Islet of Langerhans (tissue), 1 donor: Measurements from ENCODE around the gene TTC39B.

Experiments used
- FAIRE-seq: peaks from one replicate; lab custom pipeline; 2011; peaks lifted over from hg19 to GRCh38; lab: Jason Lieb, UNC

The TTC39B gene

GRCh38 chr9:15222313-15222712 lies 84.7 kb downstream of the TTC39B start:
- FAIRE-seq: no peak

- FAIRE-seq: no peak
Observed at GRCh38 chr9:15221746-15222145, 85.3 kb downstream of the TTC39B start.

GRCh38 chr9:15220658-15221318 lies 86.2 kb downstream of the TTC39B start:
- FAIRE-seq: no peak

GRCh38 chr9:15219546-15219945 lies 87.5 kb downstream of the TTC39B start:
- no peak for FAIRE-seq

GRCh38 chr9:15218994-15219393 lies 88.0 kb downstream of the TTC39B start:
- no peak for FAIRE-seq

GRCh38 chr9:15213249-15213648 lies 93.8 kb downstream of the TTC39B start:
- no peak for FAIRE-seq

- FAIRE-seq: peak; percentile 87
Observed at GRCh38 chr9:15211815-15212495, 95.1 kb downstream of the TTC39B start.

- FAIRE-seq: peak; percentile 9
Observed at GRCh38 chr9:15211160-15211814, 95.7 kb downstream of the TTC39B start.

- FAIRE-seq: no peak
Observed at GRCh38 chr9:15206903-15207696, 99.9 kb downstream of the TTC39B start.

GRCh38 chr9:15205632-15206420 lies 101.2 kb downstream of the TTC39B start:
- FAIRE-seq: no peak

GRCh38 chr9:15203581-15203980 lies 103.4 kb downstream of the TTC39B start:
- FAIRE-seq: no peak

GRCh38 chr9:15200111-15200510 lies 106.9 kb downstream of the TTC39B start:
- no peak for FAIRE-seq

- no peak for FAIRE-seq
Observed at GRCh38 chr9:15192856-15193255, 114.2 kb downstream of the TTC39B start.

- FAIRE-seq: no peak
Observed at GRCh38 chr9:15191378-15191777, 115.6 kb downstream of the TTC39B start.

GRCh38 chr9:15189481-15189880 lies 117.5 kb downstream of the TTC39B start:
- FAIRE-seq: no peak

- FAIRE-seq: peak; percentile 99
Observed at GRCh38 chr9:15187589-15187988, 119.4 kb downstream of the TTC39B start.

- no peak for FAIRE-seq
Observed at GRCh38 chr9:15182730-15183129, 124.3 kb downstream of the TTC39B start.

- peak; percentile 85 for FAIRE-seq
Observed at GRCh38 chr9:15182101-15182551, 124.9 kb downstream of the TTC39B start.

GRCh38 chr9:15180124-15180523 lies 126.9 kb downstream of the TTC39B start:
- no peak for FAIRE-seq

- no peak for FAIRE-seq
Observed at GRCh38 chr9:15178631-15179030, 128.4 kb downstream of the TTC39B start.

GRCh38 chr9:15176836-15177235 lies 130.2 kb downstream of the TTC39B start:
- no peak for FAIRE-seq

GRCh38 chr9:15163931-15164330 lies 143.1 kb downstream of the TTC39B start:
- peak; percentile 24 for FAIRE-seq
